ENCODE data around the gene NFIB. TPM values are rescaled to one million over a fixed set of nuclear protein-coding genes. Genes with fewer than 3 reads are reported as not detected.

The NFIB gene
- total RNA-seq, 1 experiment from 2014 or later, result 14.3 TPM

- Histone ChIP-seq H3K9me3 (ENCODE audit: control insufficient read depth, low read depth, low read length) (no peaks in the 10 kb centered on the region), H2BK12ac (ENCODE audit: insufficient read length, low read depth, low read length) (no peak overlapping the region), H2BK5ac (ENCODE audit: insufficient read length, low read length) (no peak overlapping the region), H4K8ac (replicated peaks; ENCODE audit: insufficient read length, low read depth, low read length) (no peak overlapping the region), H3K4me2 (ENCODE audit: insufficient read depth, insufficient read length, low read length) (no peak overlapping the region), H2BK15ac (ENCODE audit: low read depth, low read length) (no peak overlapping the region), H4K20me1 (ENCODE audit: control insufficient read depth, insufficient read depth, insufficient read length) (no peaks in the 10 kb centered on the region), H3K27me3 (ENCODE audit: insufficient read depth, low read length) (no peaks in the 10 kb centered on the region), H4K5ac (ENCODE audit: insufficient read length, low read depth, low read length) (no peak overlapping the region), H3K4me1 (ENCODE audit: insufficient read depth, low read length) (no peaks in the 10 kb centered on the region), H3K18ac (ENCODE audit: insufficient read length, low read depth, low read length) (no peak overlapping the region), H3K23ac (ENCODE audit: insufficient read length, low read depth, low read length) (no peak overlapping the region), H3K56ac (ENCODE audit: insufficient read length, low read depth, low read length) (no peak overlapping the region), H3K23me2 (ENCODE audit: insufficient read length, low read depth, low read length, poor library complexity, severe bottlenecking) (no peaks in the 10 kb centered on the region), H3K79me2 (ENCODE audit: insufficient read depth, low read length) (no peaks in the 10 kb centered on the region), H3K9ac (ENCODE audit: extremely low read depth, insufficient read length, low read length) (no peak overlapping the region), H3K4ac (ENCODE audit: low read depth, low read length) (no peak overlapping the region), H2BK20ac (ENCODE audit: low read depth, low read length, poor library complexity, severe bottlenecking) (no peak overlapping the region), H4K91ac (ENCODE audit: insufficient read length, low read depth, low read length) (no peak overlapping the region), H3K27ac (ENCODE audit: insufficient read length, low read depth, low read length) (no peak overlapping the region), H2AK5ac (ENCODE audit: insufficient read length, low read length) (no peak overlapping the region), H3T11ph (ENCODE audit: low read length) (no peak overlapping the region), H2AFZ (ENCODE audit: low read length) (no peak overlapping the region), H3K79me1 (ENCODE audit: insufficient read depth, low read depth, low read length, poor library complexity, severe bottlenecking) (no peaks in the 10 kb centered on the region), H3K14ac (ENCODE audit: insufficient read depth, low read length) (no peak overlapping the region), H2BK120ac (ENCODE audit: low read depth, low read length, poor library complexity, severe bottlenecking) (no peak overlapping the region)
- no peak for DNase-seq
- Mint-ChIP-seq H3K36me3 (ENCODE audit: insufficient read depth in 1 of 3, low read depth in 3 of 3) (no peaks in the 10 kb centered on the region), H3K27me3 (ENCODE audit: low read depth) (no peaks in the 10 kb centered on the region), H3K27ac (no peak overlapping the region), H3K9me3 (no peaks in the 10 kb centered on the region), H3K4me1 (peaks cover 6 to 9% of the 10 kb centered on the region in 2 experiments), H3K4me3 (no peak overlapping the region)
- WGBS (ENCODE audit: extremely low coverage, insufficient read length, low lambda C conversion rate), result no CpG with 5 or more reads among the region's 13 CpGs
- TF ChIP-seq CTCF (conservative IDR thresholded peaks at IDR 0.05), result no peak
These were observed 256.3 kb downstream of the NFIB start for GRCh38 chr9:14057368-14058324.

Measured in H9 (cell line).